Measurements from ENCODE around the gene EXOSC10.

DNA sequence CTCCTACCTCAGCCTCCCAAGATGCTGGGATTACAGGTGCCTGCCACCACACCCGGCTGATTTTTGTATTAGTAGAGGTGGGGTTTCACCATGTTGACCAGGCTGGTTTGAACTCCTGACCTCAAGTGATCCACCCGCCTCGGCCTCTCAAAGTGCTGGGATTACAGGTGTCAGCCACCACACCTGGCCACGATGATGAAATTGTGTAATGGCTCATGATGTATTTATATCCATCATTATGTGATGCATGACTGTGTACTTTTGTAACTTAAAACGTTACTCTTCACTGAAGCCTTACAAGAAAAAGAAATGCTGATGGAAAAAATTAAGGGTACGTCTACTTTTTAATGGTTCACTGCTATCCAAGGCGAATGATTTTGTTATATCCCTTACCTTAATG, 79.7 kb downstream of the EXOSC10 start:
- TF ChIP-seq, protein P1, sequence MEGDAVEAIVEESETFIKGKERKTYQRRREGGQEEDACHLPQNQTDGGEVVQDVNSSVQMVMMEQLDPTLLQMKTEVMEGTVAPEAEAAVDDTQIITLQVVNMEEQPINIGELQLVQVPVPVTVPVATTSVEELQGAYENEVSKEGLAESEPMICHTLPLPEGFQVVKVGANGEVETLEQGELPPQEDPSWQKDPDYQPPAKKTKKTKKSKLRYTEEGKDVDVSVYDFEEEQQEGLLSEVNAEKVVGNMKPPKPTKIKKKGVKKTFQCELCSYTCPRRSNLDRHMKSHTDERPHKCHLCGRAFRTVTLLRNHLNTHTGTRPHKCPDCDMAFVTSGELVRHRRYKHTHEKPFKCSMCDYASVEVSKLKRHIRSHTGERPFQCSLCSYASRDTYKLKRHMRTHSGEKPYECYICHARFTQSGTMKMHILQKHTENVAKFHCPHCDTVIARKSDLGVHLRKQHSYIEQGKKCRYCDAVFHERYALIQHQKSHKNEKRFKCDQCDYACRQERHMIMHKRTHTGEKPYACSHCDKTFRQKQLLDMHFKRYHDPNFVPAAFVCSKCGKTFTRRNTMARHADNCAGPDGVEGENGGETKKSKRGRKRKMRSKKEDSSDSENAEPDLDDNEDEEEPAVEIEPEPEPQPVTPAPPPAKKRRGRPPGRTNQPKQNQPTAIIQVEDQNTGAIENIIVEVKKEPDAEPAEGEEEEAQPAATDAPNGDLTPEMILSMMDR (conservative IDR thresholded peaks at IDR 0.05) = no peak
- no peak for TF ChIP-seq EZH2 (IDR thresholded peaks at IDR 0.05; ENCODE audit: low read depth)

All from PC-9 (cell line).